GM19468 (cell line): ENCODE data around the gene TAMALIN.

Source experiments
- ATAC-seq: cut with Tn5 transposase; IDR thresholded peaks from one replicate; pipeline ENCODE4 v1.9.1; 2021; ENCODE audit warnings: mild to moderate bottlenecking, moderate library complexity, moderate number of reproducible peaks; ENCODE audit not compliant: unreplicated experiment; ENCODE audit errors: extremely low read depth

Gene TAMALIN

GRCh38 chr12:52010692-52011601 is 4.2 kb downstream of the TAMALIN start:
- ATAC-seq, result no peak

GRCh38 chr12:52011602-52012214 is 5.0 kb downstream of the TAMALIN start:
- no peak for ATAC-seq

- no peak for ATAC-seq
These were observed 7.0 kb downstream of the TAMALIN start for GRCh38 chr12:52013626-52014310.

- ATAC-seq, result no peak
These were observed 8.1 kb downstream of the TAMALIN start for GRCh38 chr12:52014567-52015530.

- no peak for ATAC-seq
These were observed 8.8 kb downstream of the TAMALIN start for GRCh38 chr12:52015532-52016041.

- no peak for ATAC-seq
These were observed 11.8 kb downstream of the TAMALIN start for GRCh38 chr12:52018433-52019112.

GRCh38 chr12:52019113-52019770 is 12.5 kb downstream of the TAMALIN start:
- ATAC-seq, result no peak

GRCh38 chr12:52020539-52021336 is 14.0 kb downstream of the TAMALIN start:
- ATAC-seq, result no peak

- no peak for ATAC-seq
These were observed 16.1 kb downstream of the TAMALIN start for GRCh38 chr12:52022841-52023181.

- ATAC-seq, result no peak
These were observed 16.6 kb downstream of the TAMALIN start for GRCh38 chr12:52023182-52023975.

GRCh38 chr12:52023976-52024688 is 17.4 kb downstream of the TAMALIN start:
- ATAC-seq, result no peak

- ATAC-seq, result no peak
These were observed 18.1 kb downstream of the TAMALIN start for GRCh38 chr12:52024845-52025230.

GRCh38 chr12:52026263-52026662 is 19.5 kb downstream of the TAMALIN start:
- no peak for ATAC-seq

- no peak for ATAC-seq
These were observed 20.5 kb downstream of the TAMALIN start for GRCh38 chr12:52027085-52027843.

GRCh38 chr12:52029685-52030084 is 22.9 kb downstream of the TAMALIN start:
- no peak for ATAC-seq

GRCh38 chr12:52032446-52032803 is 25.7 kb downstream of the TAMALIN start:
- ATAC-seq, result no peak
